Dedifferentiated amniotic fluid mesenchymal stem cell (primary cell): Measurements from ENCODE around the gene FURIN.
A peak's percentile ranks its signal among the peaks of the same experiment; 100 is the strongest.
"Not testable (repeated sequence)": the region's sequence is repeated elsewhere in the genome, so short reads cannot be mapped to it uniquely, and the experiment has no call there.

Experiments used
- DNase-seq: peaks from one replicate; pipeline ENCODE4 v3.0.0-alpha.2; 2016; ENCODE audit errors: extremely low spot score

Gene FURIN

GRCh38 chr15:90870354-90871138, 2.2 kb downstream of the FURIN start:
- no peak for DNase-seq

- DNase-seq: no peak
Observed at GRCh38 chr15:90871139-90871715, 2.8 kb downstream of the FURIN start.

- no peak for DNase-seq
Observed at GRCh38 chr15:90871716-90872485, 3.5 kb downstream of the FURIN start.

- DNase-seq: peak; percentile 56
Observed at GRCh38 chr15:90872486-90873184, 4.2 kb downstream of the FURIN start.

GRCh38 chr15:90873488-90873997, 5.2 kb downstream of the FURIN start:
- no peak for DNase-seq

- DNase-seq: no peak
Observed at GRCh38 chr15:90873998-90874605, 5.7 kb downstream of the FURIN start.

- DNase-seq: not testable (repeated sequence)
Observed at GRCh38 chr15:90874986-90875385, 6.6 kb downstream of the FURIN start.

GRCh38 chr15:90875549-90875981, 7.2 kb downstream of the FURIN start:
- DNase-seq: no peak

- no peak for DNase-seq
Observed at GRCh38 chr15:90876046-90876445, 7.7 kb downstream of the FURIN start.

- DNase-seq: no peak
Observed at GRCh38 chr15:90876512-90877170, 8.3 kb downstream of the FURIN start.

- no peak for DNase-seq
Observed at GRCh38 chr15:90877315-90877714, 8.9 kb downstream of the FURIN start.

- no peak for DNase-seq
Observed at GRCh38 chr15:90877996-90878395, 9.6 kb downstream of the FURIN start.

GRCh38 chr15:90878660-90879059, 10.3 kb downstream of the FURIN start:
- no peak for DNase-seq

- DNase-seq: no peak
Observed at GRCh38 chr15:90879730-90880366, 11.5 kb downstream of the FURIN start.

- no peak for DNase-seq
Observed at GRCh38 chr15:90880381-90881145, 12.2 kb downstream of the FURIN start.

GRCh38 chr15:90881181-90881977, 13.0 kb downstream of the FURIN start:
- DNase-seq: no peak

- no peak for DNase-seq
Observed at GRCh38 chr15:90881978-90882721, 13.8 kb downstream of the FURIN start.
